HEK293T (cell line): ENCODE results near the gene EDARADD.

Experiments
- CTCF ChIA-PET: fragments of 350-600 bp; formaldehyde crosslinking; extraction: SDS; loops from one replicate; lab custom pipeline; 2021; ENCODE audit warnings: antibody characterized with exemption, inconsistent platforms; lab: Yijun Ruan, JAX
- POLR2A ChIA-PET: fragments of 350-600 bp; formaldehyde crosslinking; extraction: SDS; loops from one replicate; lab custom pipeline; 2020; ENCODE audit warnings: antibody characterized with exemption, inconsistent platforms; lab: Yijun Ruan, JAX
- DNase-seq: peaks from one replicate; pipeline ENCODE4 v3.0.0; 2012; ENCODE audit warnings: mixed read lengths; ENCODE audit errors: extremely low spot score
- ARNT ChIP-seq: fragments of 450-650 bp; IDR thresholded peaks from 2 replicates; pipeline ENCODE4 v1.6.1; 2017; ENCODE audit warnings: mild to moderate bottlenecking
- BHLHE40 ChIP-seq: fragments of 450-650 bp; IDR thresholded peaks from 2 replicates; pipeline ENCODE4 v1.6.1; 2016; ENCODE audit warnings: mild to moderate bottlenecking, moderate library complexity, borderline replicate concordance
- CTBP1 ChIP-seq: fragments of 450-650 bp; IDR thresholded peaks from 2 replicates; pipeline ENCODE4 v1.6.1; 2016; ENCODE audit warnings: borderline replicate concordance
- ELF4 ChIP-seq: fragments of 450-650 bp; IDR thresholded peaks from 2 replicates; pipeline ENCODE4 v1.6.1; 2017; ENCODE audit warnings: antibody characterized with exemption
- FOXA1 ChIP-seq: fragments of 450-650 bp; IDR thresholded peaks from 2 replicates; pipeline ENCODE4 v1.6.1; 2016; ENCODE audit warnings: mild to moderate bottlenecking
- FOXK2 ChIP-seq: fragments of 450-650 bp; IDR thresholded peaks from 2 replicates; pipeline ENCODE4 v1.6.1; 2016; ENCODE audit warnings: mild to moderate bottlenecking
- FOXM1 ChIP-seq: fragments of 450-650 bp; IDR thresholded peaks from 2 replicates; pipeline ENCODE4 v1.6.1; 2017; ENCODE audit warnings: mild to moderate bottlenecking, borderline replicate concordance
- HDGF ChIP-seq: fragments of 450-650 bp; IDR thresholded peaks from 2 replicates; pipeline ENCODE4 v1.6.1; 2017; ENCODE audit warnings: antibody characterized with exemption, borderline replicate concordance
- L3MBTL2 ChIP-seq: fragments of 450-650 bp; conservative IDR thresholded peaks from 2 replicates; pipeline ENCODE4 v1.6.1; 2016; ENCODE audit warnings: mild to moderate bottlenecking
- LEF1 ChIP-seq: fragments of 450-650 bp; IDR thresholded peaks from 2 replicates; pipeline ENCODE4 v1.6.1; 2017; ENCODE audit warnings: mild to moderate bottlenecking, borderline replicate concordance
- NFRKB ChIP-seq: fragments of 450-650 bp; IDR thresholded peaks from 2 replicates; pipeline ENCODE4 v1.6.1; 2016; ENCODE audit warnings: mild to moderate bottlenecking, moderate library complexity
- PKNOX1 ChIP-seq: fragments of 450-650 bp; IDR thresholded peaks from 2 replicates; pipeline ENCODE4 v1.6.1; 2016
- SP1 ChIP-seq: fragments of 450-650 bp; IDR thresholded peaks from 2 replicates; pipeline ENCODE4 v1.6.1; 2017
- SUZ12 ChIP-seq: fragments of 450-650 bp; IDR thresholded peaks from 2 replicates; pipeline ENCODE4 v1.6.1; 2016; ENCODE audit warnings: mild to moderate bottlenecking
- TARDBP ChIP-seq: fragments of 450-650 bp; IDR thresholded peaks from 2 replicates; pipeline ENCODE4 v1.6.1; 2016
- ZNF384 ChIP-seq: fragments of 450-650 bp; IDR thresholded peaks from 2 replicates; pipeline ENCODE4 v1.6.1; 2016

EDARADD gene

GRCh38 chr1:236511735-236512418 is 117.8 kb downstream of the EDARADD start:
- TF ChIP-seq PKNOX1 (no peak), ARNT (no peak), LEF1 (no peak), HDGF (no peak), CTBP1 (no peak), ZNF384 (no peak), FOXM1 (no peak), SP1 (no peak), SUZ12 (no peak)
- POLR2A ChIA-PET, result no interaction called here
- CTCF ChIA-PET, result interaction anchor here (0.5 kb wide), 1 partner anchor 15 kb away, joined by 3 read pairs; no protein-coding TSS in a partner anchor
- no peak for DNase-seq

- no peak for TF ChIP-seq HDGF
- no peak for TF ChIP-seq FOXM1
- no peak for TF ChIP-seq LEF1
- no peak for TF ChIP-seq ZNF384
- TF ChIP-seq FOXK2, result no peak
- no peak for TF ChIP-seq SUZ12
- no peak for TF ChIP-seq ELF4
- no peak for TF ChIP-seq FOXA1
- TF ChIP-seq PKNOX1, result no peak
- TF ChIP-seq TARDBP, result no peak
- TF ChIP-seq ARNT, result no peak
- no peak for TF ChIP-seq CTBP1
- TF ChIP-seq BHLHE40, result no peak
- no peak for TF ChIP-seq NFRKB
- TF ChIP-seq L3MBTL2, result no peak
- TF ChIP-seq SP1, result no peak
- DNase-seq, result no peak
- ChIA-PET CTCF (no interaction called here), POLR2A (interaction anchor here (0.5 kb wide), 1 partner anchor 1288 kb away, joined by 3 read pairs; no protein-coding TSS in a partner anchor)
These were observed 120.8 kb downstream of the EDARADD start for GRCh38 chr1:236514703-236515442.

- TF ChIP-seq BHLHE40 (no peak), ELF4 (no peak), L3MBTL2 (no peak), FOXA1 (no peak), CTBP1 (no peak), FOXM1 (no peak), SP1 (no peak), LEF1 (no peak), SUZ12 (no peak), FOXK2 (no peak)
- DNase-seq, result no peak
- CTCF ChIA-PET, result no interaction called here
- POLR2A ChIA-PET, result interaction anchor here (0.5 to 0.8 kb wide), 2 partner anchors 11 to 1288 kb away, joined by 3 read pairs; no protein-coding TSS in a partner anchor
These were observed 121.4 kb downstream of the EDARADD start for GRCh38 chr1:236515443-236515958.

GRCh38 chr1:236516929-236517704 is 123.0 kb downstream of the EDARADD start:
- CTCF ChIA-PET, result interaction anchor here (0.6 to 0.8 kb wide), 2 partner anchors 8 to 402 kb away, joined by 3 to 5 read pairs; no protein-coding TSS in a partner anchor
- no peak for TF ChIP-seq NFRKB
- 0 out of 2 replicates have a peak, but pooled peaks have one; percentile 36 for TF ChIP-seq ZNF384
- POLR2A ChIA-PET, result interaction anchor here (0.7 to 1.0 kb wide), 2 partner anchors 9 to 87 kb away, joined by 3 read pairs; partner anchors contain the start of gene HEATR1
- no peak for DNase-seq

- TF ChIP-seq ELF4 (no peak), ARNT (no peak), LEF1 (no peak), L3MBTL2 (no peak), PKNOX1 (no peak), HDGF (no peak), SUZ12 (no peak), FOXA1 (no peak), BHLHE40 (no peak)
- ChIA-PET POLR2A (no interaction called here), CTCF (no interaction called here)
- DNase-seq, result no peak
These were observed 124.2 kb downstream of the EDARADD start for GRCh38 chr1:236518322-236518721.
